GM04503 (cell line): ENCODE data around the gene LMAN2.
"Not testable (repeated sequence)": the region's sequence is repeated elsewhere in the genome, so short reads cannot be mapped to it uniquely, and the experiment has no call there.

Source experiments
- DNase-seq: peaks from one replicate; pipeline ENCODE4 v3.0.0-alpha.2; 2012; ENCODE audit warnings: low read depth

Gene LMAN2

GRCh38 chr5:177346820-177347219, 4.6 kb downstream of the LMAN2 start:
- DNase-seq = no peak

DNA sequence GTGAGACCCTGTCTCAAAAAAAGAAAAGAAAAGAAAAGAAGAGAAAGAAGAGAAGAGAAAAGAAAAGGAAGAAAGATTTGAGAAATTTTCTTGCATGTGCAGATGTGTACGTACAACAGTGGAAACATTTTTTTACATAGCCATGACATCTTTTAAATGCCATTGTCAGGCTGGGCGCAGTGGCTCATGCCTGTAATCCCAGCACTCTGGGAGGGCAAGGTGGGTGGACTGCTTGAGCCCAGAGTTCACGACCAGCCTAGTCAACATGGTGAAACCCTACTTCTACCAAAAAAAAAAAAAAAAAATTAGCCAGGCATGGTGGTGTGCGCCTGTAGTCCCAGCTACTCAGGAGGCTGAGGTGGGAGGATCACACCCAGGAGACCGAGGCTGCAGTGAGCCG, 6.6 kb downstream of the LMAN2 start:
- DNase-seq = no peak

DNA sequence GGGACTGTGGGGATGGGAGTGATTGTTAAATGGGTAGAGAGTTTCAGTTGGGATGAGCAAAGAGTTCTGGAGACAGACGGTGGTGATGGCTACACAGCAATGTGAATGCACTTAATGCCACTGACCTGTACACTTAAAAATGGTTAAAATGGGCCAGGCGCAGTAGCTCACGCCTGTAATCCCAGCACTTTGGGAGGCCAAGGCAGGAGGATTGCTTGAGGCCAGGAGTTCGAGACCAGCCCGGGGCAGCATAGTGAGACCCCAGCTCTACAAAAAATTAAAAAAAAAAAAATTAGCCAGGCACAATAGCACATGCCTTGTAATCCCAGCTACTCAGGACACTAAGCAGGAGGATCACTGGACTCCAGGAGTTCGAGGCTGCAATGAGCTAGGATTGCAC, 7.7 kb downstream of the LMAN2 start:
- no peak for DNase-seq

GRCh38 chr5:177343000-177343399, 8.5 kb downstream of the LMAN2 start:
- not testable (repeated sequence) for DNase-seq

- no peak for DNase-seq
Observed at GRCh38 chr5:177339107-177339638, 12.3 kb downstream of the LMAN2 start.

GRCh38 chr5:177338251-177339106, 13.0 kb downstream of the LMAN2 start:
- no peak for DNase-seq

GRCh38 chr5:177336603-177337494, 14.6 kb downstream of the LMAN2 start:
- DNase-seq = no peak

DNA sequence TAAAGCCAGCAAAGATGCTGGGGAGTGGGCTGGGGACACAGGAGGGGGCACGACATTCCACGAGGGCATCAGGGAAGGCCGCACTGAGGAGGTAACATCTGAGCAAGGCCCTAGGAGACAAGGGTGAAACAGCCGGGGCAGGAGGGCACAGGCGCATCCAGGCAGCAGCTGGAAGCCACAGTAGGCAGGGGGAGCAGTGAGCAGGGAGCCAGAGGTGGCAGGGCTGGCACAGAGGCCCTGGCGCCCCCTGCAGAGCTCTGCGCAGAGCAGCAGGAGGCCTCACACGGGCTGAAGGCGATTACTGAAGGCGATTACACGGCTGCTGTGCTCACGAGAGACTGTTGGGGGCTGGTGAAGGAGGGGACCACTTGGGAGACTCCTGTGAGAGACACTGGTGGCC, 15.4 kb downstream of the LMAN2 start:
- no peak for DNase-seq

DNA sequence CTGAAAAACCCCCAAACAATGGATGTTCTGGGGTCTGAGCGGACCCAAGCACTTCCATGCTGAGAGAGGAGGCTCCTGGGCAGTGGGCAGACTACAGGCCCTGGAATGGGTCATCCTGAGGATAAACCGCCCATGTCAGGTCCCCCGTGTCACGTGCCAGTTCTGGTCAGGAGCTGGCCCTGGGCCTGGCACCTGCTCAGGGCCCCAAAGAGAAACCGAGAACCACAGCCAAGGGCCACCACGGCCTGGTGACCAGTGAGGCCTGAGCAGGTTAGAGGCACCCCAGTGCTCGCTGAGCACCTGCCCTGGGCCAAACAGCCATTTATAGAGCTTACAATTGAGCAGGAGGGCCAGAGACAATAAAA, 15.8 kb downstream of the LMAN2 start:
- no peak for DNase-seq

GRCh38 chr5:177334781-177335700, 16.4 kb downstream of the LMAN2 start:
- DNase-seq = no peak

DNA sequence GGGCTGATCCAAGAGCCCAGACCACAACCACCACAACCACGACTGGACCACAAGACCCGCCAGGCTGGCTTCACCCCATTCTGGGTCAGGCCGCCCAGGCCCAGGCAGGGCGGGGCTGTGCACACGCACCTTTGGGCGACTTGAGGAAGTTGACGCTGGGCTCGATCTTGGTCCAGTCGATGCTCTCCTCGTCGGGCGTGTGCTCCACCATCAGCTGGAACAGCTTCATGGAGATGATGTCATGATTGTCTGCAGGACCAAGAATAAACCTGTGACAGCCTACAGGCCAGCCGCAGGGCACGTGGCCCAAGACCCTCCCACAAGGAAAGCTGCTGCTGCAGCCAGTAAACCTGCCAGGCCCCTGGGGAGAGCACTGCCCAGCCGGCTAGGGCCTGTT, 17.3 kb downstream of the LMAN2 start:
- DNase-seq = no peak

DNA sequence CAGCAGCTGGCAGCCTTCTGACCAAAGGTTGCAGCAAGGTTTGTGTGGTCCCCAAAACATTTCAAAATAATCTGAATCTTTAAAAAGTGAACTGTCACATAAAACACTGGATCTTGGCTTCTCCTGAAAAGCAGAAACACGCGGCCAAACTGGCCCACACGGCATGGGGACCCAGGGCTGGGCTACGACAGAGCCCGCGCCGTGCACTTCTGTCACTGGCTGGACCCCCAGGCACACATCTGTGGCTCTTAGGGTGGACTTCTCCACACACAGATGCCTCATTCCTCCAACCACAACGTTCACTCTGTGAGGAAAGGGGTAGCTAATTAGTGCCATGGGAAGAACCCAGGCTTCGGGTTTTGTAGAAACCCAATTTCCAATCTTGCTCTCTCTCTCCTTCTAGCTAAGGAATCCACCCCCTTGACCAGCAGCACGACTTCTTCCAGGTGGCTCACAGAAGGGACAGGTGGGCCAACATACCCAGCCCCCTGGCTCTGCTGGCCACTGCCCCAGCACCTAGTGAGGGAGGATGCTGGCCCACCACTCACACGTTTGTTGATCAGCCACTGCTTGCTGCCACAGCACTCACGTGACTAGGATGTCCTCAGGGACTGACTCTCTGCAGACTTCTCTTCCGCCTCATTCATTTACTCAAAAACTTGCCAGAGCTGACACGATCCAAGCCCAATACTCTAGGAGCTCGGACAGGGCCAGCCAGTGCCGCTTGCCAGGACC, 17.9 kb downstream of the LMAN2 start:
- no peak for DNase-seq

- DNase-seq = no peak
Observed at GRCh38 chr5:177332896-177333260, 18.6 kb downstream of the LMAN2 start.

DNA sequence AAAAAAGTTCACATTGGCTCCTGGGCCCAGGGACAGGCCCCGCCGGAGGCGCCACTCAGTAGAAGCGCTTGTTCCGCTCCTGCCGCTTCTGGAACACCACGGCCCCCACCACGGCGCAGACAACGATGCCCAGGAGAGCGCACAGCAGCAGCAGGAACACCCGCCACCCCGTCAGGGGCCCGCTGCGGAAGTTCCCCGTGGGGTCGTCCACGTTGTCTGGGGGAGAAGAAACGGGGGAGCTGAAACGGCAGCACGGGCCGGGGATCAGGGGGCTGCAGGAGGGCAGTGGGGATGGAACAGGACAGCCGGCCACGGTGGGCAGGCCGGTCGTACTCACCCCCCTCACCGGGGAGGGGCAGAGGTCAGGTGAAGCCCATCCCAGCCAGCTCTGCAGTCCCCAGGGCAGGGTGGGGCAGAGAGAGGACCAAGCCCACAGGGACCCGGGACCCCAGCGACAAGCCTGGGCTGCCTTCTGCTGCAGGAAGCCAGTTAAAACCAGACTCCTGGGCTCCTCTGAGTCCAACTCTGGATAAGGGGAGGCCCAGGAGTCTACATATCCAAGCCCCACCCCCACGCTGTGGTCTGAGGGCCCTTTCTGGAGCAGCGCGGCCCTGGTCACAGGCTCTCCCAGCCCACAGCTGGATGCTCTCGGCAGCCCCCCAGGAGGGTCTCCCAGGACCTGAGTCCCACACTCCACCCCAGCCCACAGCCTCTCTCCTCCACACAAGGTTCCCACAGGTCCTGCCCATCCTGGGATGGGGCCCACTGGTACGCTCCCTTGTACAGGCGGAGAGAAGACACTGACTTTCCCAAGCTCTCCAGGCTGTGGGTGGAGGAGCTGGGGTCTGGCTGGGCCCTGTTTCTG, 19.2 kb downstream of the LMAN2 start:
- DNase-seq = no peak

- DNase-seq = no peak
Observed at GRCh38 chr5:177330991-177331842, 20.3 kb downstream of the LMAN2 start.

GRCh38 chr5:177329883-177330282, 21.6 kb downstream of the LMAN2 start:
- DNase-seq = no peak

DNA sequence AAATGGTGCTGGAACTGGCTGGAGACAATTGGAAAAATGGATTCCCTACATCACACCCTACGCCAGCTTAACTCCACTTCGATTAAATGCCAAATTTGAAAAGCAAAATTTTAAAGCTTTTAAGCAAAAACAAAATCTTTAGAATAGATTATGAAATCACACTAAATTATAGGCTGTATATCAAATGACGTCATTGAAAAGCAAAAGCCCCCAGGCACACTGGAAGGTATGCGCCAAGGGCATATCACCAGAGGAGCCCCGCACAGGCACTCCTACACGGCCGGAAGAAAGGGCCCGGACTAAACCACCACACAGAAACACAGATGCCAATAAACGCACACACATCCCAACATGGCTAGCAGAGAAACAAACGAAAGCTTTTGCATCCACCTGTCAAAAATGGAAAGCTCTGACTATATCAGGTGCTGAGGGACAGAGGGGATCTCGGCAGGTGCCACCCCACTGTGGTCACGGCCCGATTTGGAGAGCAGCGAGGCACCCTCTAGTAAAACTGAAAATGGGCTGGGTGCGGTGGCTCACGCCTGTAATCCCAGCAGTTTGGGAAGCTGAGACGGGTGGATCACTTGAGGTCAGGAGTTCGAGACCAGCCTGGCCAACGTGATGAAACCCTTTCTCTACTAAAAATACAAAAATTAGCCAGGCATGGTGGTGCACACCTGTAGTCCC, 22.8 kb downstream of the LMAN2 start:
- no peak for DNase-seq
